T-helper 1 cell treated with Interleukin-12 subunit alpha and Interleukin-12 subunit beta and Interleukin-4 antibody, amounts not matched to agents 30 ng/mL and 1 ng/mL, for 36 hours (primary cell): ENCODE data around the gene CHST11. TPM values are rescaled to one million over a fixed set of nuclear protein-coding genes. Genes with fewer than 3 reads are reported as not detected.

Experiments
- intact Hi-C: fragments of 100-400 bp; cut with micrococcal nuclease; formaldehyde crosslinking; loops from one replicate; pipeline ENCODE4 v1.15.1; 2024
- total RNA-seq: library from RNA; stranded (reverse); gene quantifications from 2 replicates; pipeline ENCODE4 v1.2.3, GENCODE V29; 2022

CHST11 gene
- total RNA-seq, 1 donor from 2014 or later, result 122 TPM

DNA sequence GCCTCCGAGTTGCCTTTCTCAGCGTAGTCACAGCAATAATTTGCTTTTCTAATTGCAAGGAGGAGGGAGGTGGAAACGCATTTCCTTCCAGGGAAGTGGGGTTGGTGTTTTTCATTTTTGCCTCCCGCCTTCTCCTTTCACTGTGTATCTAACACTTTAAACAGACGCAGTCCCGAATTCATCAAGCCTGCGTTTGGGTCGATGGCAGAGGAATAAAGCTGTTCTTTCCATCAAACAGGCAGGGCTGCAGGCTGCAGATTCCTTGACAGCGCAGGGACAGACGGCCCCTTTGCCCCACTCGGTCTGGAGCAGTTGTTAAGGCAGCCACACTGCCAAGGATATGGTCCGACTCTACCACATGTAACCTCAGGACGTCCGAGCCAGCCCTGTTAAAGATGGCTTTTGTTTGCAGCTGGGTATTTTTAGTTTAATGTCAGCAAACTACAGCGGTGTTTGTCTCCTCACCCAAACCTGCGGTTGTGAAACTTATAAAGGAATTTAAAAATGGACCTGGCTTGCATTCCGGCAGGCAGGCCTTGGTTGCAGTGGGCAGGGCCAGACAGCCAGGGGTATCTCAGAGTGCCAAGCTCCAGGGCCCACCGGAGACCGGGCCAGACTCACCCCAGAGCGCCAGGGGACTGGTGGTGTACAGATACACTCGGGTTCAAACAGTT, 2.1 kb downstream of the CHST11 start:
- intact Hi-C loops, result loop anchor here (1.0 to 5.0 kb wide), 5 partner anchors 110 to 873 kb away; partner anchors contain the start of genes C12orf75 and EID3

DNA sequence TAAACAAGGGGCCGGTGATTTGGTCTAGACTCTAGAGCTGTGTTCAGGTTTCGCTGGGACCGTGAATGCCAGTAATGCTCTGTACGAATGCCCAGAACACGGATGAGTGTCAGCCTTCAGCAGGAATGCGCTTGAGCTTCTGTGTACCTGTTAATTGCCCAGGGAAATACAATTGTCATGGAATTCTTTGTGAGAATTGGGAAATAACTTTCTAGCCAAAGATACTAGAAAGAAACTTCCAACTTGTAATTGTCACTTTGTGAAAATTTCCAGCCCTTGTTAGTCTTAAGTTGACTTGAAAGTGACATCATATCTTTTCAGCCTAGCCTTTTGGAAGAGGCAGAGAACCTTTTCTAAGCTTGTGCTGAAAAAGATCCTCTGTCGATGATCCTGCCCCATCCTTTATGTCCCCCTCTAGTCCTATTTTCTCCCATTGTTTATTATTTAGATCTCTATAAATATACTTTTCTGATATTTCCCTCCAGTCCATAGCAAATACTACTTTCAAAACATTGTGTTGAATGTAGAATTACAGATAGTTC, 2.7 kb downstream of the CHST11 start:
- intact Hi-C loops, result loop anchor here (1.0 to 5.0 kb wide), 5 partner anchors 110 to 873 kb away; partner anchors contain the start of genes C12orf75 and EID3

DNA sequence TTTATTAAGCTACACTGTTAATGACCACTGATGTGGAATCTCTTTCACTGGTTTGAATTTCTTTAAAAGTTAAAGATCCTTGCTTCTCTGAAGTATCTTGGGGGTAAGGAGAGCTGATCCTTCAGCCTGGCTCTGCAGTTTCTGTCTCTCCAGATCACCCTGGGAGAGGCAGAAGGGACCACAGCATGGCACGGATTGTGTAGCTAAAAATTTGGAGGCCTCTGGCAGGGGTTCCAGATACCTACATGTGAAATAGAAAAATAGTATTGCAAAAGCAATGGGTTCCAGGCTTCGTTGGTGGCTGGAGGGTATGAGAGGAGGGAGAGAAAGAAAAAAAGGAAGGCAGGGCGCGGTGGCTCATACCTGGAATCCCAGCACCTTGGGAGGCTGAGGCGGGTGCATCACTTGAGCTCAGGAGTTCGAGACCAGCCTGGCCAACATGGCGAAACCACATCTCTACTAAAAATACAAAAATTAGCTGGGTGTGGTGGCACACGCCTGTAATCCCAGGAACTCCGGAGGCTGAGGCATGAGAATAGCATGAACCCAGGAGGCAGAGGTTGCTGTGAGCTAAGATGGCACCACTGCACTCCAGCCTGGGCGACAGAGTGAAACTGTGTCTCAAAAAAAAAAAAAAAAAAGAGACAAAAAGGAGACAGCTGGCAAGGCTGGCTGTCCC, 3.4 kb downstream of the CHST11 start:
- intact Hi-C loops, result no loop called here

DNA sequence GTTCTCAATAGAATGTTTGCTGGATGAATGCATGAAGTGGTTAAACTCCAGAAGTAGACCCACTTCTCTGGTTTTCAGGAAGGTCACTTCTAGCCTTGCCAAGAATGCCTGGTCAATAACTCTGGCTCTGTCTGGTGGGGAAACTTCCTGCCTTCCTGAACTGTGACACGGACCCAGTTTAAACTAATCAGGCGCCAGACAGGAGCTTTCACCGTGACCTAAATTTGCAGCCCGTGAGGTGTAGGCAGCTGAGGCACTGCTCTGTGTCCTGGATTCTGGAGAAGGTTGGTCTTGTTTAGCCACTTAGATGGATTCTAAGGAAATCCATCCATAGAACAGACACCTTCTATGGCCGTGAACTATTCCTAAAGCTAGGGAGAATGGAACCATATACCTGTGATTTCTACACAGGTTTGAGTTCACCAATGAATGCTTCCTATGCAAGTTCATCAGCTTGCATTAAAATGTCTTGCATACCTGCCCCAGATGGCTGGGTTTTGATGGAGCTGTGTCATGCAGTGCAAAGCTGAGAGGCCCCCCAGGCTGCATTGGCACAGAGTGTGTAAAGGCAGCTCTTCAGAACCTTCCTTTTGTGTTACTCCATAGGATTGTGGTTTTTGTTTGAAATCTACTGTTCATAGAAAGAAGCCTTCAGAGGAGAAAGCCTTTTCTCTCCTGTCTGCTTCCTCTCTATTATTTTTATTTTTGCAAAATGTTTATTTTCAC, 4.4 kb downstream of the CHST11 start:
- intact Hi-C loops, result no loop called here

DNA sequence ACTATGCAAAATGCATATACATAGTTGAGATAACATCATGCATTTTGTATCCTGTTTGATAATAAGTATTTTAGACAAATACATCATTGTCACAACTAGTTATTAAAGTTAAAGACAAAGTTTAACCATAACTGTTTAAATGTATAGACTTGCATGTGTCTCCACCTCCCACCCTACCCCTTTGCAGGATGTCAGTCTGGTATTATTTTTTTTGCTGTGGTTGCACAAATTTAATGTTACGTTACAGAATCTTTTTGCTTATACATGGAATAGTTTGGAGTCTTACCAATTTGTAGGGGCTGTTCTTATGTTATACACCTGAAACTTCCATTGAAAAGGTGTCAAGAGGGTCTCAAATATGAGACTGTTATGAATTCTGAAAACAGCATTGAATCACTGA, 5.6 kb downstream of the CHST11 start:
- intact Hi-C loops, result loop anchor here (2.0 kb wide), 2 partner anchors 208 to 496 kb away; partner anchors contain the start of gene SLC41A2

DNA sequence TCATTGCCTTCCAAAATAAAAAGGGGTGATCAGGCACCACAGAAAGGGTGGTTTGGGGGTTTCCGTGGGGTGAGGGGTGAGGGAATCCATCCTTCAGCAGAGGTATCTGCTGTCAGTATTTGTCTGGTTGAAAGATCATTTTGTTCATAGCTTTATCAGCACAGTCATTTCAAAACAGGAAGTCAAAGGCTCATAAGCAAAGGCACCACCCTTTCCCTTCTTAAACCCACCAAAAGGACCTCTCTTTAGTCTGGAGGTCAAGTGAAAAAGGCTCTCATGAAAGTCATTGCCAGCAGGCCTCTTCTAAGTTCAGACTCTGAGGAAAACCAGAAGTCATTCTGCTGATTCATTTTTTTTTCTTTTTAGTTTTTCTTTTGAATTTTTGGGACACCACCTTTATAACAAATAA, 6.2 kb downstream of the CHST11 start:
- intact Hi-C loops, result loop anchor here (1.0 to 2.0 kb wide), 6 partner anchors 10 to 496 kb away; partner anchors contain the start of gene SLC41A2

DNA sequence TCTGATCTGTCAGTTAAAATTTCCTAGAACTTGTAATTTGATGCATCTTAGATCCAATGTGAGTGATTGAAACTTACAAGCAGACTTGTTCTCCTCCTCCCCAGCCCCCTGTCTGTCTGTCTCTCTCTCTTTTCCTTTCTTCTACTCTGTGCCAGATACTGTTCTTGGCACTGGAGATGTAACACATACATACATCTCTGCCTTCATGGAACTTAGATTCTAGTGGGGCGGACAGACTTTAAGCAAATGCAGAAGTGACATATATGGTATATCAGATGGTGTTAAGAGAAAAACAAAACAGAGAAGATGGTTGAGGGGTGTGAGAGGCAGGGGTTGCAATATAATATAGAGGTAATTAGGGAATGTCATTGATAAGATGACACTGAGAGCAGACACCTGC, 6.6 kb downstream of the CHST11 start:
- intact Hi-C loops, result loop anchor here (1.0 to 2.0 kb wide), 6 partner anchors 10 to 495 kb away; partner anchors contain the start of gene SLC41A2

DNA sequence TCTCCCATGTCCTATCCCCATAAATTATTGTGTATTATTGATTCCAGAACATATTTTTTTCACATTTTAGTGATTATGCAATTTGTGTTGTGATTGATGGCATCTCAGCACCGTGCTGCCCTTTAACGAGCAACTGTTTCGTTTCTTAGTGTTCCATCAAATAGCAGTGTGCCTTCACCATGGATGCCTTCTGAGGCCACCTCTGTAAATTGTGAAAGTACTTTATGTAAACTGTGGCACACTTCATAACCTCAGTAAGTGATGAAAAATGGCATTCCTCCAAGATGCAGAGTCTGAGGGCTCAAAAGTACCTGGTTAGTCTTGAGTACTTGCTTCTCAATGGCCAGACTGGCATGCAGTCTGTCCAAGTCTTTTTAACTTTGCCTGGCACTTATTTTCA, 8.2 kb downstream of the CHST11 start:
- intact Hi-C loops, result no loop called here

DNA sequence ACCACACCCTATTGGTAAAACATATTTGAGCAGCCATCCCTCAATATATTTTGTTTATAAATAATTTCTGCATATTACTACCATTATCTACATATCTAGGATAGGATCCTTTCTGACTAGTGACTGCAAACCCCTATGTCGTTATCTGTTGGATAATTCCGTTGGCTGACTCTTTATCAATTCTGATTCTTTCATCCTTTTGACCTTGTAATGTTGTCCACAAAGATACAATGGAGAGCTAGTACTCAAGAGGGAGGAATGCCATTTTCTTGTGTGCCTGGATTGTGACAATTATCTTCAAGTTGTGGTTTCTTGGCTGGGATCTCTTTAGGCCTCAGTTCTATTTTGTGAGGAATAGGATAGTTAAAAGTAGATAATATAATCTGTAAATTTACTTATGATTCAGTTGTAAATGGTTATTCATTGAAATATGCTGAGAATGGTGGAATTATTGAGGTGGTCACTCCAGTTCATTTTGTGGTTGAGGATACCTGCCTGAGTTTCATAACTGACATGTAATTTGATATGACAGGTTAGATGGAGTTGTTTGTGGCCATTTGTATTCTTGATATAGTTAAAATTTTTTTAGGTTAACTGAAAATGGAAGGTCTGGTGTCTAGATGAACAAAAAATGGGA, 10.1 kb downstream of the CHST11 start:
- intact Hi-C loops, result no loop called here

DNA sequence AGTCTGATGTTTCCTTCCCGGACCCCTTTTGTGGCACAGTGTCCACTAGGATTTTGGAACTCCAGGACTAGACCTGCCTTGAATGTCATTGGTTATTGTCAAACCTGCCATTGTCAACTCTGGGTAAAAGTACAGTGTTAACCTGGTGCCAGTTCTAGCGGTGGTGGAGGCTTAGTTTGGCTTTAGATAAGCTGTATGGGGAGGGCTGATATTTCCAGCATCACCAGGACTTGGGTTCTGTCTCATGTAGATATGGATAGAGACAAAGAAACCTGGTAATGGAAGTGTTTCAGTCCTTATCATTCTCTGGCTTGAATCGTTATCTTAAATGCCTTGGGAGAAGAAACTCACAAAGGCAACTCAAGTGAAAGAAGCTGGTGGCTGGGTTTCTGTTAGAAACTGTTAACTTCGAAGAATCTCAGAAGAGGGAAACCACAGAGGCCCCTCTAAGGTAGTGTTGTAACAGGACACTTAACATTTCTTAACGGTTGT, 10.6 kb downstream of the CHST11 start:
- intact Hi-C loops, result no loop called here

DNA sequence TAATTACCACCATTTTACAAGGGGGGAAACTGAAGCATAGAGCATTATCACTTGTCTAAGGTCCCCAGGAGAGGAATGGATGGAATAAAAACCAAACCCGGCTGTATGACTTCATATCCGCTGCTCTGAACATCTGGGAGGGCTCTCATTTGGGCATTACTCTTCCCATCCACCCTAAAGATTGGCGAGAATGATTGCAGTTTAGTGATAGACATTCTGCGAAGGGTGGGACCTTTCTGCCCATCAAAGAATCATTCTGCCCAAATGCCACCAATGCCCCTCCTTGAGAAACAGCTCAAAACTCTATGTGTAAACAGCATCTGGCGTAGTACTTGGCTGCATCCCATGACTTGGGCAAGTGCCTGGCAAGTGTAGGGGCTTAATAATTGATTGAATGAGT, 11.6 kb downstream of the CHST11 start:
- intact Hi-C loops, result no loop called here

DNA sequence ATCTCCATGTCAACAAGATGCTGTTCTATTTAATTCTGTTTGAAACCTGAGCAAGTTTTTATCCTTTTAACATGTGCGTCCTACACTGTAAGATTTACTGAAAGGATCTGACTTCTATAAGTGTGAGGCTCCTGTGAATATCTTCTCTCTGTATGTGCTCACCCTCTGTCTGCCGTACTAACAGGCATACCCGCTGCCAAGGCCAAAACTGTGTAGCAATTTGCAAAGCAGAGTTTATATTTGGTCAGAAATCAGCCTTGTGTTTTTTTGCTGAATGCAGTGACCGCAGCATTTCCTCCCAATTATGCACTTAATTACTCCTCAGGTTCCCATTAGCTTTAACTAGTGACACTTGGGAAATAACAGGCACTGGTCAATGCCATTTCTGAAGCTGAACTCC, 12.3 kb downstream of the CHST11 start:
- intact Hi-C loops, result no loop called here

DNA sequence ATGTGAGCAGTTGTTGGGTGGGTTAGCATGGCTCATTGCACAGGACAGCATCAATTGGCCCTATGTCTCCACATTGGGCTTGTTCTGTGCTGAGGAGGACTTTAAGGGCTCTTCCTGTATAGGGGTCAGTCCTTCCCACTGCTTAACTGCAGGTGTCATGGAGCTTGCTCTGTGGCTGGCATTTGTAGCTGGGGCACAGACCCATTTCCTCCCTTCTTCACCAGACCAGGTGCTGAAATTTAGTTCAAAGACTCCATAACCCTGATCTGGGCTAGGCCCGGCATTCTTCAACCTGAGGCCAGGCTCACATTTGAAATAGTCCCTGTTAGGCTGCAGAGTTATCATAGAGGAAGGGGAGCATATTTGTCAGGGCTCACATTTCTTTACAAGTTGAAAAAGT, 12.8 kb downstream of the CHST11 start:
- intact Hi-C loops, result no loop called here

DNA sequence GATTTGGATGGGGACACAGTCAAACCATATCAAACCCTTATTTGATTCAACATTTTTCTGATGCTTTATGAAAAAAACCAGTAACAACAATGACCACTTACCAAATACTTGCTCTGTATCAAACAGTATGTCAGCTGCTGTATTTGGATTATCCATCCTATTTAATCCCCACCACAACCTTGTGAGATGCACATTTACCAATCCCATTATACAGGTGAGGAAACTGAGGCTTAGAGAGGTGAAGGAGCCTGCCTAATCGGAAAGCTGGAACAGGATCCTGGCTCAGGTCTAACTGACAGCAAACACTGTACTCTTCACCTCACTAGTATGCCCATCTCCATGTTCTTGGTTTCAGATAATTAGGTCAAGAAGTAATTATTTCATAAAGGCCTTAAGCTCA, 13.8 kb downstream of the CHST11 start:
- intact Hi-C loops, result no loop called here

DNA sequence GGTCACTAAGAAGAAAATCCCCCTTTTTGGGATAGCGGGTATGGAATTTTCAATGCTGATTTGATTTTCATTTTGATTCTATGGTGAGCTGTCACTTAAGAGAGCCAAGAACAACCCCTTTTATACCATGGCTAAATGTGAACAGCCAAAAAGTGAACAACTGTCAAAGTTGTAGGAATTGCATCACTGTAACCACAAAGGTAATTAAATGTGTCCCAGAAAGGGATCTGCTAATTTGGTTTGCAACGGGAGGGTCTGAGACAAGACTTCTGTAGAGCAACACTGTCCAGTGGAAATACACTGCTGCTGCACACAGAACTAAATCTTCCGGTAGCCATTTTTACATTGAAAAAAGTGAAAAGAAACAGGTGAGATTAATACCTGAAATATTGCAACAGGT, 14.6 kb downstream of the CHST11 start:
- intact Hi-C loops, result no loop called here

DNA sequence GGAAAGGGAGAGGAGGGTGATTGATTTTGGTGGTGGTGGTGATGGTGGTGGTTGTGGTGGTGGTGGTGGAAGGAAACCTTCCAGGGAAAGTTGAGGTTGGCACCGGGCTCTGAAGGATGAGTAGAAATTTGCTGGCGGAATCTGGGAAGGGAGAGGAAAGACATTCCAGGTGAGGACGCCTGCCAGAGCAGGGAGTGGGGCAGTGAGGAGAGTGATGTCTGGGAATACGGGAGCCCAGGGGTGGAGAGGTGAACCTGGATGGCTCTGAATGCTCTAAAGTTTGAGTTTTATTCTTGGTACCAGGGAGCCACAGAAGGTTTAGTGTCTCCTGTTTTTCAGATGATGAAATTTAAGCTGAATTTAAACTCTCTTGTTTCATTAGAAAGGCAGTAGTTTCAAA, 16.0 kb downstream of the CHST11 start:
- intact Hi-C loops, result loop anchor here (1.0 kb wide), 1 partner anchor 9 kb away; no protein-coding TSS in a partner anchor

DNA sequence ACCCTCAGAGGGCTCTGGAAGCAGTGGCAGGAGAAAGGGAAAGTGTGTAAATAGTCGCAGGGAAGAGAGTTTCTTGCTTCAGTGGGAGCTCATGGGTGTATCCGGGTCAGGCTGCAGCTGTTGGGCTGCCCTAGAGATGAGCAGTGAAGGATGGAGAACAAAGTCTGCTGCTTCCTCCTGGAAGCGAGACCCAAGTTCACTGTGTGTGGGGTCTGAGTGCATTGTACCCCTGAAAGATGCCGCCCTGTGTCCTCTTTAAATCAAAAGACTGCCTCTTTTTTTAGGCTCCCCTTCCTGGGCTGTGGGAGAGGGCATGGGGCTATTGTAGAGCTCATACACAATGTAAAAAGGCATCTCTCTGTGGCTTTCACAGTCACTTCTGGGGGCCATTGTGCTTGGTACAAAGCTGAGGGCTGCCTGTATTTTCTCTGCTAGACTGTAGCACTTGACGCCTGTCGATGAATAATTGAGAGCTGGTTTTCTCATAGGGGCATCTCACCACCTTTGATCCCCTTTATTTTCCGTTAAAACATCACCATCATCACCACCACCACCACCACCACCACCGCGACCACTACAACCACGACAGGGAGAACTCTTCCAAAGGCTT, 16.7 kb downstream of the CHST11 start:
- intact Hi-C loops, result loop anchor here (1.0 kb wide), 1 partner anchor 10 kb away; no protein-coding TSS in a partner anchor

DNA sequence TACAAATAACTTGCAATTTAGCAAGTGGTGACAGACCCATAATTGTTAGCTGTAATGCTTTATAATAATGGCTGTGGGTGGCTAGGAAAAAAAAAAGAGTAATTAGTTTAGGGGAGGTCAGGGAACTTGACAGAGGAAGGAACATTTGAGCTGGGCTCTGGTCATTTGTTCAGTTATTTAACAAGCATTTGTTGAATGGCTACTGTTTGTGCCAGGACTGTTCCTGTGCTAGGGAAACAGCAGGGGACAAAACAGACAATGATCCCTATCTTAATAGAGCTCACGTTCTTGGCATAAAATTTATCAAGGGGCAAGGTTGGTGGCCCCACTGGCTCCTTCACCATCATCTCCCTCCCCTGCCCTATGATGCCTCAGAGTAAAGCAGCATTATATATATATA, 18.5 kb downstream of the CHST11 start:
- intact Hi-C loops, result loop anchor here (5.0 kb wide), 1 partner anchor 188 kb away; no protein-coding TSS in a partner anchor

DNA sequence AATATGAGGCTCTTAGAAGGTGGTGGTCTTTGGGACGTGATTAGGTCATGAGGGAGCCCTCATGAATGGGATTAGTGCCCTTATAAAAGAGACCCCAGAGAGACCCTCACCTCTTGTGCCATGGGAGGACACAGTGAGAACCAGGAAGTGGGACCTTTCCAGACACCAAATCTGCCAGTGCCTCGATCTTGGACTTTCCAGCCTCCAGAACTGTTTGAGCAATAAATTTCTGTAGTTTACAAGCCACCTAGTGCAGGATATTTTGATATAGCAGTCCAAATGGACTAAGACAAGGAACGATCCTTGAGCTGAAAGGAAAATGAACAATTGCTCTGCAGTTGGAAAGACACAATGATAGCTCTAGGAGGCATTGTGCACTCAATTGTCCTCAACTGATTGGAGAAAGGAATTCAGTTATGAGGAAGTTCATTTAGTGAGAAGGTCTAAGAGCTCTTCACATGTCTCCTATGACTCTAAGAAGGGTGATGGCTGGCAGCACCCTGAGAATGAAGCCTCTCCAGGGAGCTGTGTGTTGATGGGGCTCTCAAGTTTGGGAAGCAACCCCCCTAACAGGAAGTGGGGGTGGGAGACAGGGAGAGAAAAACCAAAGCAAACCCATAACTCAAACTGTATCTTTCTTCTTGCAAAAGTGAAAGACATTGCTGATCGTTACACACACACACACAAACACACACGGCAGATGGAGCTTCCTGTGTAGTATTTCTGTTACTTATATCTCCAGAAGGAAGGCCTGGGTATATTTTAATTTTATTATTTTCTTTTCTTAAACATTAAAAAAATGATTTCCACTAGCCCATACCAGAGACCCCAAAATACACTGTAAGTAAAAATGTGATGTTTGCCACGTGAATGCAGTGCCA, 21.0 kb downstream of the CHST11 start:
- intact Hi-C loops, result loop anchor here (1.0 to 5.0 kb wide), 4 partner anchors 10 to 190 kb away; no protein-coding TSS in a partner anchor
